ENCODE data around the gene ULK2. TPM values are rescaled to one million over a fixed set of nuclear protein-coding genes. Genes with fewer than 3 reads are reported as not detected.

The ULK2 gene
- polyA plus RNA-seq, 1 of the 3 experiments (the other 2 are of a cell fraction): 18.0 TPM

DNA sequence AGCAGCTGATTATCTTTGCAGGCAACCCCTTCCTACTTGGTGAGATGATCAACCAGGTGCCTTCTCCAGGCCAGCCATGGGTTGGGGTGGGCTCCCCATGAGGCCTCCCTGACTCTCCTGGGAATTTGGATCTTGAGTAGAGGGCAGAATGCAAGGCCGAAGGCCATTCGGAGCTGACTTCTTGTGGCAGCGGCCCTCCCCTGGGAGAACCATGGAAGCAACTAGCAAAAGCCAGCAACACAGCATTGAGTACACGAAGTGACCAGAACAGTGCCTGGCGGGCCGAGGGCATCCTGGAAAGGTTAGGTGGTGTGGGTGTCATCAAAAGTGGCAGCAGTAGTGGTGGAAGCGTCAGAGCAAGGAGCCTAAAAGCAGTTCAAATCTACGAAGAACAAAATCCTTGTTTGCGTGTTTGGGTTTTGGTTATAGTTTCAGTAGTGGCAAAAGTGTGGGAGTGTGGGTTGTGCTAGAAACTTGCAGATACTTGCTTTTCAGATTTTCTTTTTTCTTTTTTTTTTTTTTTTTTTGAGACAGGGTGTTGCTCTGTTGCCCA lies 117.6 kb downstream of the ULK2 start:
- Histone ChIP-seq H3K4me2 (no peak overlapping the region), H3K36me3 (replicated peaks in 1 of 2; ENCODE audit: control insufficient read depth in 1 of 2, insufficient read depth in 2 of 2, low read length in 1 of 2) (no peaks in the 10 kb centered on the region), H3K9me2 (no peaks in the 10 kb centered on the region), H3K9me3 (no peaks in the 10 kb centered on the region), H3K9ac (no peak overlapping the region), H3K4me3 (ENCODE audit: low read depth in 2 of 2, low read length in 1 of 2) (no peak overlapping the region), H3F3A (replicated peaks; ENCODE audit: insufficient read depth) (peaks cover 16% of the 10 kb centered on the region), H3K79me2 (ENCODE audit: insufficient read depth) (no peaks in the 10 kb centered on the region), H3K27ac (ENCODE audit: low read depth in 2 of 2, low read length in 1 of 2) (no peak overlapping the region), H3K27me3 (ENCODE audit: insufficient read depth) (no peaks in the 10 kb centered on the region), H3K4me1 (ENCODE audit: control insufficient read depth in 1 of 2, insufficient read depth in 2 of 2, low read depth in 1 of 2, low read length in 1 of 2) (peaks cover 11 to 18% of the 10 kb centered on the region in 2 experiments; a peak in 3 of 4 replicates), H2AFZ (ENCODE audit: low read depth) (no peak overlapping the region), H4K20me1 (ENCODE audit: insufficient read depth) (no peaks in the 10 kb centered on the region)
- CTCF ChIA-PET: interaction anchor here (1.7 to 4.1 kb wide), 4 partner anchors 13 to 237 kb away, joined by 5 to 27 read pairs (median 16); no protein-coding TSS in a partner anchor
- POLR2A ChIA-PET: no interaction called here
- no peak for DNase-seq
- TF ChIP-seq SIN3A (IDR thresholded peaks at IDR 0.05; ENCODE audit: borderline replicate concordance, low read depth, low read length) (no peak), CHD2 (IDR thresholded peaks at IDR 0.05; ENCODE audit: low read length, partially characterized antibody) (no peak), MXI1 (IDR thresholded peaks at IDR 0.05; ENCODE audit: low read depth, low read length) (no peak), TEAD4 (IDR thresholded peaks at IDR 0.05; ENCODE audit: borderline replicate concordance, insufficient read depth) (no peak), YY1 (IDR thresholded peaks at IDR 0.05; ENCODE audit: low read depth) (no peak), TCF12 (IDR thresholded peaks at IDR 0.05) (no peak), TAF1 (IDR thresholded peaks at IDR 0.05; ENCODE audit: borderline replicate concordance, low read depth, low read length) (no peak), RCOR1 (IDR thresholded peaks at IDR 0.05; ENCODE audit: low read length) (no peak)
- TF ChIP-seq, protein P1, sequence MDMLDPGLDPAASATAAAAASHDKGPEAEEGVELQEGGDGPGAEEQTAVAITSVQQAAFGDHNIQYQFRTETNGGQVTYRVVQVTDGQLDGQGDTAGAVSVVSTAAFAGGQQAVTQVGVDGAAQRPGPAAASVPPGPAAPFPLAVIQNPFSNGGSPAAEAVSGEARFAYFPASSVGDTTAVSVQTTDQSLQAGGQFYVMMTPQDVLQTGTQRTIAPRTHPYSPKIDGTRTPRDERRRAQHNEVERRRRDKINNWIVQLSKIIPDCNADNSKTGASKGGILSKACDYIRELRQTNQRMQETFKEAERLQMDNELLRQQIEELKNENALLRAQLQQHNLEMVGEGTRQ (IDR thresholded peaks at IDR 0.05; ENCODE audit: borderline replicate concordance, low read depth, low read length): no peak
- WGBS (ENCODE audit: low lambda C conversion rate): 97% methylated on average over 9 of the region's 9 CpGs

DNA sequence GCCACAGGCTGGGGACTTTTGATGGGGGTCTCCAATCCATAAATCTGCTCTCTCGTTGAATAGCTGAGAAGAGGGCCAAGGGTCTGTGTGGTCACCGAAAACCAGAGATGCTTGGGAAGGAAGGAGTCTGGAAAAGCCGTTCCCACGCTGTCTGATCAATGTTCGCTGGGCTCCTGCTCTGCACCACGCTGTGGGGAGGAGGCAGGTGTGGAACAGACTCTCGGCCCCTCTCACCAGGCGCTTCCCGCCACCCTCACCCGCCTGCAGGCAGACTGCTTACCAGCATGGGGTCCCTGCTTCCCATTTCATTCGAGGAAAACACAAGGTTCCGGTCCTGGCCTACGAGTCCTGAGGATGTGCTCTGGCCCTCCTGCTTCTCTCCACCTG lies 118.9 kb downstream of the ULK2 start:
- Histone ChIP-seq H3K9me2 (no peaks in the 10 kb centered on the region), H3K36me3 (replicated peaks in 1 of 2; ENCODE audit: control insufficient read depth in 1 of 2, insufficient read depth in 2 of 2, low read length in 1 of 2) (no peaks in the 10 kb centered on the region), H3K9ac (no peak overlapping the region), H3K27me3 (ENCODE audit: insufficient read depth) (no peaks in the 10 kb centered on the region), H4K20me1 (ENCODE audit: insufficient read depth) (no peaks in the 10 kb centered on the region), H2AFZ (ENCODE audit: low read depth) (no peak overlapping the region), H3K4me2 (no peak overlapping the region), H3K4me1 (ENCODE audit: control insufficient read depth in 1 of 2, insufficient read depth in 2 of 2, low read depth in 1 of 2, low read length in 1 of 2) (peaks cover 15 to 16% of the 10 kb centered on the region in 2 experiments; a peak in 3 of 4 replicates), H3K79me2 (ENCODE audit: insufficient read depth) (no peaks in the 10 kb centered on the region), H3K27ac (ENCODE audit: low read depth in 2 of 2, low read length in 1 of 2) (no peak overlapping the region), H3K9me3 (no peaks in the 10 kb centered on the region), H3F3A (replicated peaks; ENCODE audit: insufficient read depth) (peaks cover 11% of the 10 kb centered on the region), H3K4me3 (ENCODE audit: low read depth in 2 of 2, low read length in 1 of 2) (no peak overlapping the region)
- CTCF ChIA-PET: interaction anchor here (1.5 to 3.8 kb wide), 4 partner anchors 12 to 22 kb away, joined by 3 to 25 read pairs (median 6); no protein-coding TSS in a partner anchor
- DNase-seq: no peak
- WGBS (ENCODE audit: low lambda C conversion rate): 77% methylated on average over 13 of the region's 13 CpGs
- TF ChIP-seq RXRA (IDR thresholded peaks at IDR 0.05; ENCODE audit: borderline replicate concordance, low read depth) (no peak), EP300 (IDR thresholded peaks at IDR 0.05; ENCODE audit: borderline replicate concordance in 1 of 2, low read depth in 1 of 2, low read length in 1 of 2) (no peak)
- POLR2A ChIA-PET: no interaction called here

Measured in SK-N-SH (cell line).